Measurements from ENCODE around the gene WASL. TPM values are rescaled to one million over a fixed set of nuclear protein-coding genes. Genes with fewer than 3 reads are reported as not detected.

WASL gene
- total RNA-seq, 1 experiment from 2014 or later: 34.4 TPM

GRCh38 chr7:123755338-123755737 lies 6.5 kb upstream of the WASL start:
- Mint-ChIP-seq H3K27me3 (ENCODE audit: low read depth) (no peaks in the 10 kb centered on the region), H3K27ac (no peak overlapping the region), H3K4me1 (peaks cover 43% of the 10 kb centered on the region), H3K4me3 (no peak overlapping the region), H3K9me3 (no peaks in the 10 kb centered on the region), H3K36me3 (no peaks in the 10 kb centered on the region)
- ATAC-seq (no peak), DNase-seq (ENCODE audit: low spot score) (no peak)
- POLR2A ChIA-PET: no interaction called here
- TF ChIP-seq ZNF423 (CRISPR knock-in tag; IDR thresholded peaks at IDR 0.05) (no peak), ZNF232 (CRISPR knock-in tag; IDR thresholded peaks at IDR 0.05) (no peak)
- TF ChIP-seq, protein P1, sequence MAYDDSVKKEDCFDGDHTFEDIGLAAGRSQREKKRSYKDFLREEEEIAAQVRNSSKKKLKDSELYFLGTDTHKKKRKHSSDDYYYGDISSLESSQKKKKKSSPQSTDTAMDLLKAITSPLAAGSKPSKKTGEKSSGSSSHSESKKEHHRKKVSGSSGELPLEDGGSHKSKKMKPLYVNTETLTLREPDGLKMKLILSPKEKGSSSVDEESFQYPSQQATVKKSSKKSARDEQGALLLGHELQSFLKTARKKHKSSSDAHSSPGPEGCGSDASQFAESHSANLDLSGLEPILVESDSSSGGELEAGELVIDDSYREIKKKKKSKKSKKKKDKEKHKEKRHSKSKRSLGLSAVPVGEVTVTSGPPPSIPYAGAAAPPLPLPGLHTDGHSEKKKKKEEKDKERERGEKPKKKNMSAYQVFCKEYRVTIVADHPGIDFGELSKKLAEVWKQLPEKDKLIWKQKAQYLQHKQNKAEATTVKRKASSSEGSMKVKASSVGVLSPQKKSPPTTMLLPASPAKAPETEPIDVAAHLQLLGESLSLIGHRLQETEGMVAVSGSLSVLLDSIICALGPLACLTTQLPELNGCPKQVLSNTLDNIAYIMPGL (CRISPR knock-in tag; IDR thresholded peaks at IDR 0.05): no peak
- CTCF ChIA-PET: interaction anchor here (0.6 kb wide), 1 partner anchor 54 kb away, joined by 3 read pairs; no protein-coding TSS in a partner anchor

DNA sequence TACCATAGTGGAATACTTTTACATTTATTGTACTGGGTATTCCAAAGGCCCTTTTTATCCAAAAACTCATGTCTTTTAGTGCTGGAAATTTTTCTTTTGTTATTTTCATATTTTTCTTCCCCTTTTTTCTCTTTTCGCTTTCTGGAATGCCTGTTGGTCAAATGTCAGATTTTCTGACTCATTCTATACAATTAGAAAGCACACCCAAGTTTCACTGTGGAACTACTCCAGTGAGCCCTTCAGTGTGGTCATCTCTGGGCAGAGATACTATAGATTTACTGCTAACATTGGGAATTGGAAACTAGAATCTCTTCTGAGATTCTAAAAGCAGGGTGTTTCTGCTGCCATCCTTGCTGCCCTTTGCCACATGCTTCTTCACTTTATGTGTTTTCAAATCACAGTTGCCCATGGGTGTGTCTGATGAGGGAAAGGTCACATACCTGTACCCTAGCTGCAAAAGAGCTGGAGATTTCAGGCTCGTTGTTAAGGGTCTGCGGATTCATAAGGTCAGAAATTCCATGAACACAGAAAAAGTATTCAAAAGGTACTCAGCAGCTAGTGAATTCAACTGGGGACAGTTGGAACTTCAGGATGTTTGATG lies 5.6 kb upstream of the WASL start:
- Mint-ChIP-seq H3K4me3 (no peak overlapping the region), H3K36me3 (no peaks in the 10 kb centered on the region), H3K4me1 (peaks cover 43% of the 10 kb centered on the region), H3K27ac (peak overlapping the region; percentile 29; the same call in 1 of the 2 replicates), H3K9me3 (no peaks in the 10 kb centered on the region), H3K27me3 (ENCODE audit: low read depth) (no peaks in the 10 kb centered on the region)
- TF ChIP-seq RORB (CRISPR knock-in tag; IDR thresholded peaks at IDR 0.05) (no peak), SMAD3 (CRISPR knock-in tag; IDR thresholded peaks at IDR 0.05; ENCODE audit: borderline replicate concordance) (no peak), ZNF512 (CRISPR knock-in tag; IDR thresholded peaks at IDR 0.05; ENCODE audit: borderline replicate concordance) (no peak), MAX (CRISPR knock-in tag; IDR thresholded peaks at IDR 0.05) (no peak), ETV6 (CRISPR knock-in tag; IDR thresholded peaks at IDR 0.05) (no peak), EMX1 (CRISPR knock-in tag; IDR thresholded peaks at IDR 0.05) (no peak), MLX (CRISPR knock-in tag; IDR thresholded peaks at IDR 0.05) (no peak), FOXP1 (CRISPR knock-in tag; IDR thresholded peaks at IDR 0.05; ENCODE audit: borderline replicate concordance) (no peak), IRF1 (CRISPR knock-in tag; IDR thresholded peaks at IDR 0.05) (no peak), NFE2L1 (CRISPR knock-in tag; IDR thresholded peaks at IDR 0.05) (no peak), ZNF232 (CRISPR knock-in tag; IDR thresholded peaks at IDR 0.05) (no peak), OVOL2 (CRISPR knock-in tag; IDR thresholded peaks at IDR 0.05; ENCODE audit: borderline replicate concordance) (no peak), SOX15 (CRISPR knock-in tag; IDR thresholded peaks at IDR 0.05) (no peak), NR2C2 (CRISPR knock-in tag; IDR thresholded peaks at IDR 0.05) (no peak), E2F4 (CRISPR knock-in tag; IDR thresholded peaks at IDR 0.05; ENCODE audit: borderline replicate concordance, low read depth) (no peak)
- TF ChIP-seq, protein P2, sequence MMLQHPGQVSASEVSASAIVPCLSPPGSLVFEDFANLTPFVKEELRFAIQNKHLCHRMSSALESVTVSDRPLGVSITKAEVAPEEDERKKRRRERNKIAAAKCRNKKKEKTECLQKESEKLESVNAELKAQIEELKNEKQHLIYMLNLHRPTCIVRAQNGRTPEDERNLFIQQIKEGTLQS (CRISPR knock-in tag; conservative IDR thresholded peaks at IDR 0.05): no peak
- TF ChIP-seq, protein P3, sequence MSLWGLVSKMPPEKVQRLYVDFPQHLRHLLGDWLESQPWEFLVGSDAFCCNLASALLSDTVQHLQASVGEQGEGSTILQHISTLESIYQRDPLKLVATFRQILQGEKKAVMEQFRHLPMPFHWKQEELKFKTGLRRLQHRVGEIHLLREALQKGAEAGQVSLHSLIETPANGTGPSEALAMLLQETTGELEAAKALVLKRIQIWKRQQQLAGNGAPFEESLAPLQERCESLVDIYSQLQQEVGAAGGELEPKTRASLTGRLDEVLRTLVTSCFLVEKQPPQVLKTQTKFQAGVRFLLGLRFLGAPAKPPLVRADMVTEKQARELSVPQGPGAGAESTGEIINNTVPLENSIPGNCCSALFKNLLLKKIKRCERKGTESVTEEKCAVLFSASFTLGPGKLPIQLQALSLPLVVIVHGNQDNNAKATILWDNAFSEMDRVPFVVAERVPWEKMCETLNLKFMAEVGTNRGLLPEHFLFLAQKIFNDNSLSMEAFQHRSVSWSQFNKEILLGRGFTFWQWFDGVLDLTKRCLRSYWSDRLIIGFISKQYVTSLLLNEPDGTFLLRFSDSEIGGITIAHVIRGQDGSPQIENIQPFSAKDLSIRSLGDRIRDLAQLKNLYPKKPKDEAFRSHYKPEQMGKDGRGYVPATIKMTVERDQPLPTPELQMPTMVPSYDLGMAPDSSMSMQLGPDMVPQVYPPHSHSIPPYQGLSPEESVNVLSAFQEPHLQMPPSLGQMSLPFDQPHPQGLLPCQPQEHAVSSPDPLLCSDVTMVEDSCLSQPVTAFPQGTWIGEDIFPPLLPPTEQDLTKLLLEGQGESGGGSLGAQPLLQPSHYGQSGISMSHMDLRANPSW (CRISPR knock-in tag; conservative IDR thresholded peaks at IDR 0.05; ENCODE audit: low read depth): no peak
- TF ChIP-seq, protein P4, sequence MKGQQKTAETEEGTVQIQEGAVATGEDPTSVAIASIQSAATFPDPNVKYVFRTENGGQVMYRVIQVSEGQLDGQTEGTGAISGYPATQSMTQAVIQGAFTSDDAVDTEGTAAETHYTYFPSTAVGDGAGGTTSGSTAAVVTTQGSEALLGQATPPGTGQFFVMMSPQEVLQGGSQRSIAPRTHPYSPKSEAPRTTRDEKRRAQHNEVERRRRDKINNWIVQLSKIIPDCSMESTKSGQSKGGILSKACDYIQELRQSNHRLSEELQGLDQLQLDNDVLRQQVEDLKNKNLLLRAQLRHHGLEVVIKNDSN (CRISPR knock-in tag; IDR thresholded peaks at IDR 0.05): no peak
- CTCF ChIA-PET: no interaction called here
- DNase-seq (ENCODE audit: low spot score): no peak
- no peak for ATAC-seq
- POLR2A ChIA-PET: no interaction called here
